IMR-90 (cell line): ENCODE data around the gene KCNH5. TPM values are rescaled to one million over a fixed set of nuclear protein-coding genes. Genes with fewer than 3 reads are reported as not detected.

Experiments used
- ATAC-seq: fragments of 200-7000 bp; cut with Tn5 transposase; 2 replicates; pipeline ENCODE4 v1.9.1; 2020; ENCODE audit warnings: low read depth, mild to moderate bottlenecking, moderate library complexity
- BruUV-seq: library from RNA; stranded (reverse); fragments of 400-500 nt; replicated peaks from 2 replicates; lab custom pipeline; 2021; lab: Mats Ljungman, UMichigan
- CTCF ChIA-PET: fragments of 300-600 bp; formaldehyde crosslinking; extraction: SDS; loops from one replicate; lab custom pipeline; 2021; ENCODE audit warnings: antibody characterized with exemption; lab: Yijun Ruan, JAX
- POLR2A ChIA-PET: fragments of 300-600 bp; sonication (Branson Sonifier 250); formaldehyde crosslinking; loops from one replicate; lab custom pipeline; 2022; ENCODE audit warnings: antibody characterized with exemption; ENCODE audit not compliant: unreplicated experiment; lab: Charles Lee
- DNase-seq: peaks from one replicate; pipeline ENCODE4 v3.0.0; 2013
- H2AFZ ChIP-seq: replicated peaks from 2 replicates; pipeline ENCODE3; 2013; ENCODE audit warnings: low read length, mild to moderate bottlenecking; ENCODE audit not compliant: poor library complexity
- H2AK5ac ChIP-seq: 2 replicates; pipeline ENCODE4 v1.6.1; 2013; ENCODE audit warnings: low read depth, low read length, inconsistent platforms
- H2AK9ac ChIP-seq: replicated peaks from 2 replicates; pipeline ENCODE3; 2013; ENCODE audit warnings: mild to moderate bottlenecking, low read depth, low read length, moderate library complexity; ENCODE audit not compliant: poor library complexity
- H2BK120ac ChIP-seq: 2 replicates; pipeline ENCODE4 v1.6.1; 2013; ENCODE audit warnings: low read depth, low read length, inconsistent platforms
- H2BK15ac ChIP-seq: 3 replicates; pipeline ENCODE4 v1.6.1; 2013; ENCODE audit warnings: low read depth, low read length, inconsistent platforms
- H2BK20ac ChIP-seq: 2 replicates; pipeline ENCODE4 v1.6.1; 2013; ENCODE audit warnings: low read depth, mild to moderate bottlenecking, inconsistent platforms, low read length, moderate library complexity
- H2BK5ac ChIP-seq: 2 replicates; pipeline ENCODE4 v1.6.1; 2013; ENCODE audit warnings: mild to moderate bottlenecking, low read depth, low read length, inconsistent platforms; ENCODE audit not compliant: poor library complexity, severe bottlenecking
- H3K14ac ChIP-seq: replicated peaks from 2 replicates; pipeline ENCODE4 v1.6.1; 2013; ENCODE audit warnings: low read depth, low read length, inconsistent platforms
- H3K18ac ChIP-seq: 2 replicates; pipeline ENCODE4 v1.6.1; 2013; ENCODE audit warnings: low read depth, low read length, control low read depth
- H3K23ac ChIP-seq: 2 replicates; pipeline ENCODE4 v1.6.1; 2013; ENCODE audit warnings: low read depth, low read length, inconsistent platforms
- H3K27ac ChIP-seq: 2 replicates; pipeline ENCODE4 v1.5.1; 2013; ENCODE audit warnings: mild to moderate bottlenecking, control low read depth, low read length; ENCODE audit not compliant: insufficient read depth
- H3K27me3 ChIP-seq: 2 replicates; pipeline ENCODE4 v1.6.1; 2013; ENCODE audit warnings: low read length; ENCODE audit not compliant: control insufficient read depth, insufficient read depth
- H3K36me3 ChIP-seq: 2 replicates; pipeline ENCODE4 v1.6.1; 2013; ENCODE audit warnings: low read length, mixed read lengths; ENCODE audit not compliant: control insufficient read depth, insufficient read depth
- H3K4ac ChIP-seq: 2 replicates; pipeline ENCODE4 v1.6.1; 2013; ENCODE audit warnings: low read depth, low read length, inconsistent platforms
- H3K4me1 ChIP-seq: 2 replicates; pipeline ENCODE4 v1.6.1; 2013; ENCODE audit warnings: low read length, mixed read lengths; ENCODE audit not compliant: control insufficient read depth, insufficient read depth
- H3K4me2 ChIP-seq: 2 replicates; pipeline ENCODE4 v1.6.1; 2013; ENCODE audit warnings: low read depth, mild to moderate bottlenecking, control low read depth, low read length, moderate library complexity
- H3K4me3 ChIP-seq: 2 replicates; pipeline ENCODE4 v1.5.1; 2013; ENCODE audit warnings: low read depth, mild to moderate bottlenecking, control low read depth, low read length, moderate library complexity; ENCODE audit not compliant: insufficient read depth
- H3K56ac ChIP-seq: 2 replicates; pipeline ENCODE4 v1.6.1; 2013; ENCODE audit warnings: low read length, inconsistent platforms; ENCODE audit not compliant: insufficient read depth; ENCODE audit errors: extremely low read depth
- H3K79me1 ChIP-seq, 2 experiments: 2 replicates each; pipeline ENCODE4 v1.6.1; 2013; ENCODE audit warnings: low read length in 2 of 2, inconsistent platforms in 1 of 2, low read depth in 1 of 2
- H3K9ac ChIP-seq: 2 replicates; pipeline ENCODE4 v1.6.1; 2013; ENCODE audit warnings: low read depth, low read length, control low read depth
- H3K9me1 ChIP-seq: 2 replicates; pipeline ENCODE4 v1.6.1; 2013; ENCODE audit warnings: low read length, inconsistent platforms; ENCODE audit not compliant: insufficient read depth
- H3K9me3 ChIP-seq: 2 replicates; pipeline ENCODE4 v1.6.1; 2013; ENCODE audit warnings: low read length; ENCODE audit not compliant: control insufficient read depth, insufficient read depth
- H4K20me1 ChIP-seq: 2 replicates; pipeline ENCODE4 v1.6.1; 2013; ENCODE audit warnings: low read length, inconsistent platforms; ENCODE audit not compliant: insufficient read depth
- H4K5ac ChIP-seq: 2 replicates; pipeline ENCODE4 v1.6.1; 2013; ENCODE audit warnings: mild to moderate bottlenecking, low read depth, low read length, control low read depth
- H4K8ac ChIP-seq, 2 experiments: 2 replicates each; pipeline ENCODE4 v1.6.1; 2013; ENCODE audit warnings: low read depth in 2 of 2, low read length in 2 of 2, control low read depth in 1 of 2, inconsistent platforms in 1 of 2
- H4K91ac ChIP-seq: 2 replicates; pipeline ENCODE4 v1.6.1; 2013; ENCODE audit warnings: low read depth, low read length, inconsistent platforms; ENCODE audit not compliant: insufficient read depth
- MAFK ChIP-seq: IDR thresholded peaks from 2 replicates; pipeline ENCODE4 v1.6.1; 2012; ENCODE audit warnings: low read depth, low read length, improper control_type of control experiment
- NFE2L2 ChIP-seq: fragments of 150-350 bp; IDR thresholded peaks from 2 replicates; pipeline ENCODE4 v1.6.1; 2016; ENCODE audit warnings: low read depth, mild to moderate bottlenecking, low read length
- WGBS, 2 experiments: methylation state at CpG; one replicate each; pipeline versions ENCODE4 v1.1.5 to v1.1.7; 2013; ENCODE audit warnings: missing lambda C conversion rate in 2 of 2; ENCODE audit not compliant: insufficient read length in 1 of 2; ENCODE audit errors: extremely low coverage in 2 of 2; 5-methylcytosine and 5-hydroxymethylcytosine counted together
- dilution Hi-C: fragments of 300-500 bp; cut with HindIII; formaldehyde crosslinking; loops from one replicate; pipeline ENCODE4 v1.14.3; 2018; ENCODE audit warnings: low sequenced_read_pairs; ENCODE audit not compliant: unreplicated experiment
- in situ Hi-C: fragments of 300-500 bp; cut with MboI; formaldehyde crosslinking; loops from 3 replicates; pipeline ENCODE4 v1.14.3; 2019; ENCODE audit warnings: low sequenced_read_pairs, inconsistent platforms, mixed read lengths
- intact Hi-C: fragments of 100-400 bp; cut with micrococcal nuclease; formaldehyde crosslinking; loops from 2 replicates; pipeline ENCODE4 v1.10.0; 2022
- polyA plus RNA-seq, 3 experiments: library from polyadenylated mRNA; depleted of rRNA; stranded (reverse); fragments of >200 nt; gene quantifications; 2 replicates each; pipeline ENCODE4 v1.2.3, GENCODE V29; 2012; ENCODE audit warnings: low replicate concordance in 1 of 3
- total RNA-seq: library from RNA; depleted of rRNA; stranded (reverse); fragments of >200 nt; gene quantifications from 2 replicates; pipeline ENCODE4 v1.2.3, GENCODE V29; 2012

KCNH5 gene
- total and polyA plus RNA-seq, 2 of the 4 experiments (the other 2 are of a cell fraction) = under 0.01 to 0.03 TPM

- ChIA-PET POLR2A (no interaction called here), CTCF (no interaction called here)
- Histone ChIP-seq H3K23ac (peak overlapping the region; percentile 66), H2AK5ac (peak overlapping the region; percentile 71), H3K4ac (peak overlapping the region; percentile 77), H3K79me1 (no peaks in the 10 kb centered on the region), H4K8ac (peak overlapping the region; percentile 86 to 94), H2BK20ac (peak overlapping the region; percentile 94), H3K14ac (peak overlapping the region; percentile 66), H2BK120ac (peak overlapping the region; percentile 94), H3K56ac (peak overlapping the region; percentile 55), H3K9me3 (no peaks in the 10 kb centered on the region), H3K4me1 (peaks cover 13% of the 10 kb centered on the region), H2AK9ac (no peak overlapping the region), H3K36me3 (no peaks in the 10 kb centered on the region), H3K4me3 (no peak overlapping the region), H3K27me3 (no peaks in the 10 kb centered on the region), H4K91ac (peak overlapping the region; percentile 90), H4K20me1 (no peaks in the 10 kb centered on the region), H3K27ac (peak overlapping the region; percentile 100), H3K18ac (peak overlapping the region; percentile 100), H3K4me2 (peak overlapping the region; percentile 71), H2BK15ac (peak overlapping the region; percentile 72; the same call in 2 of the 3 replicates), H3K9ac (peak overlapping the region; percentile 61; the same call in 1 of the 2 replicates), H2AFZ (peak overlapping the region; percentile 63), H4K5ac (peak overlapping the region; percentile 99), H3K9me1 (no peaks in the 10 kb centered on the region), H2BK5ac (peak overlapping the region; percentile 98)
- peak; percentile 60 for TF ChIP-seq NFE2L2
- TF ChIP-seq MAFK = no peak
- no CpG with 5 or more reads among the region's 2 CpGs for WGBS, 2 experiments
- dilution Hi-C loops (no loop called here), intact Hi-C loops (no loop called here), in situ Hi-C loops (no loop called here)
- ATAC-seq = peak; percentile 48
- DNase-seq = peak; percentile 51
- no TSS peak for BruUV-seq
Measured at GRCh38 chr14:62692490-62693106, 352.7 kb downstream of the KCNH5 start.
